ENCODE results near the gene CP. TPM values are rescaled to one million over a fixed set of nuclear protein-coding genes. Genes with fewer than 3 reads are reported as not detected.

The CP gene
- total and polyA plus RNA-seq, 2 donors (not counting 1 experiment from before 2014, with no cell fraction given), result not detected

GRCh38 chr3:149227591-149228268 is 6.1 kb upstream of the CP start:
- Histone ChIP-seq H3K9ac (ENCODE audit: low read length) (no peak overlapping the region), H3K27me3 (replicated peaks in 1 of 4; ENCODE audit: control extremely low read depth in 1 of 4, control insufficient read depth in 3 of 4, insufficient read depth in 4 of 4, low read length in 3 of 4) (no peaks in the 10 kb centered on the region), H2AFZ (ENCODE audit: insufficient read depth, low read depth, low read length, poor library complexity, severe bottlenecking) (no peak overlapping the region), H3K36me3 (replicated peaks in 1 of 2; ENCODE audit: control extremely low read depth in 1 of 2, control insufficient read depth in 1 of 2, extremely low read depth in 1 of 2, insufficient read depth in 2 of 2, low read length in 1 of 2) (no peaks in the 10 kb centered on the region), H3K4me1 (ENCODE audit: control insufficient read depth in 2 of 2, insufficient read depth in 2 of 2, low read length in 2 of 2) (peaks cover 15 to 19% of the 10 kb centered on the region in 2 donors), H3K4me3 (ENCODE audit: control extremely low read depth in 1 of 5, extremely low read depth in 1 of 5, insufficient read depth in 1 of 5, low read depth in 2 of 5, low read length in 4 of 5) (no peak overlapping the region), H3K9me3 (ENCODE audit: control extremely low read depth in 1 of 3, control insufficient read depth in 2 of 3, insufficient read depth in 1 of 3, low read length in 2 of 3) (no peaks in the 10 kb centered on the region), H4K20me1 (ENCODE audit: control insufficient read depth, insufficient read depth, low read length, poor library complexity, severe bottlenecking) (no peaks in the 10 kb centered on the region), H3K79me2 (ENCODE audit: control insufficient read depth, insufficient read depth, low read length) (no peaks in the 10 kb centered on the region), H3K27ac (ENCODE audit: low read length in 2 of 2) (no peak overlapping the region), H3K4me2 (replicated peaks; ENCODE audit: low read depth, low read length, poor library complexity, severe bottlenecking) (no peak overlapping the region)
- Mint-ChIP-seq H3K27ac (no peak overlapping the region), H3K27me3 (no peaks in the 10 kb centered on the region), H3K4me1 (peaks cover 20% of the 10 kb centered on the region), H3K4me3 (no peak overlapping the region), H3K9me3 (ENCODE audit: insufficient read depth) (no peaks in the 10 kb centered on the region)
- POLR2A ChIA-PET, result no interaction called here
- DNase-seq (no peak), ATAC-seq (ENCODE audit: low read depth) (no peak)
- CTCF ChIA-PET, result no interaction called here
- no peak for TF ChIP-seq EZH2 (IDR thresholded peaks at IDR 0.05; ENCODE audit: borderline replicate concordance, insufficient read depth, low read depth, low read length, poor library complexity, severe bottlenecking)
- intact Hi-C loops (cut with micrococcal nuclease), result no loop called here
- WGBS (ENCODE audit: insufficient coverage), result 100% methylated on average over 1 of the region's 5 CpGs

- H3K9ac ChIP-seq (ENCODE audit: low read length), result no peak overlapping the region
- no peaks in the 10 kb centered on the region for H3K36me3 ChIP-seq (replicated peaks in 1 of 2; ENCODE audit: control extremely low read depth in 1 of 2, control insufficient read depth in 1 of 2, extremely low read depth in 1 of 2, insufficient read depth in 2 of 2, low read length in 1 of 2)
- H3K4me2 ChIP-seq (replicated peaks; ENCODE audit: low read depth, low read length, poor library complexity, severe bottlenecking), result no peak overlapping the region
- Mint-ChIP-seq H3K27me3 (no peaks in the 10 kb centered on the region), H3K4me1 (peaks cover 20% of the 10 kb centered on the region), H3K4me3 (no peak overlapping the region), H3K9me3 (ENCODE audit: insufficient read depth) (no peaks in the 10 kb centered on the region), H3K27ac (no peak overlapping the region)
- WGBS (ENCODE audit: insufficient coverage), result no CpG with 5 or more reads among the region's 1 CpG
- ATAC-seq (ENCODE audit: low read depth), result no peak
- H2AFZ ChIP-seq (ENCODE audit: insufficient read depth, low read depth, low read length, poor library complexity, severe bottlenecking), result no peak overlapping the region
- no peak overlapping the region for H3K4me3 ChIP-seq (ENCODE audit: control extremely low read depth in 1 of 5, extremely low read depth in 1 of 5, insufficient read depth in 1 of 5, low read depth in 2 of 5, low read length in 4 of 5)
- H4K20me1 ChIP-seq (ENCODE audit: control insufficient read depth, insufficient read depth, low read length, poor library complexity, severe bottlenecking), result no peaks in the 10 kb centered on the region
- DNase-seq, result no peak
- H3K4me1 ChIP-seq (ENCODE audit: control insufficient read depth in 2 of 2, insufficient read depth in 2 of 2, low read length in 2 of 2), result peaks cover 15 to 19% of the 10 kb centered on the region in 2 donors
- CTCF ChIA-PET, result no interaction called here
- H3K27me3 ChIP-seq (replicated peaks in 1 of 4; ENCODE audit: control extremely low read depth in 1 of 4, control insufficient read depth in 3 of 4, insufficient read depth in 4 of 4, low read length in 3 of 4), result no peaks in the 10 kb centered on the region
- H3K27ac ChIP-seq (ENCODE audit: low read length in 2 of 2), result no peak overlapping the region
- POLR2A ChIA-PET, result interaction anchor here (1.0 kb wide), 1 partner anchor 18 kb away, joined by 4 read pairs; no protein-coding TSS in a partner anchor
- intact Hi-C loops (cut with micrococcal nuclease), result no loop called here
- no peak for TF ChIP-seq EZH2 (IDR thresholded peaks at IDR 0.05; ENCODE audit: borderline replicate concordance, insufficient read depth, low read depth, low read length, poor library complexity, severe bottlenecking)
- TF ChIP-seq CTCF (IDR thresholded peaks at IDR 0.05), result no peak
- H3K79me2 ChIP-seq (ENCODE audit: control insufficient read depth, insufficient read depth, low read length), result no peaks in the 10 kb centered on the region
- H3K9me3 ChIP-seq (ENCODE audit: control extremely low read depth in 1 of 3, control insufficient read depth in 2 of 3, insufficient read depth in 1 of 3, low read length in 2 of 3), result no peaks in the 10 kb centered on the region
Observed at GRCh38 chr3:149226776-149227175, 5.1 kb upstream of the CP start.

Measured in B cell (primary cell).